ENCODE data around the gene VTI1A.
A peak's percentile ranks its signal among the peaks of the same experiment; 100 is the strongest.

The VTI1A gene

GRCh38 chr10:112811741-112812551 is 364.9 kb downstream of the VTI1A start:
- DNase-seq (ENCODE audit: low read depth): peak; percentile 82

- DNase-seq (ENCODE audit: low read depth): no peak
Measured at GRCh38 chr10:112812586-112812985, 365.6 kb downstream of the VTI1A start.

DNA sequence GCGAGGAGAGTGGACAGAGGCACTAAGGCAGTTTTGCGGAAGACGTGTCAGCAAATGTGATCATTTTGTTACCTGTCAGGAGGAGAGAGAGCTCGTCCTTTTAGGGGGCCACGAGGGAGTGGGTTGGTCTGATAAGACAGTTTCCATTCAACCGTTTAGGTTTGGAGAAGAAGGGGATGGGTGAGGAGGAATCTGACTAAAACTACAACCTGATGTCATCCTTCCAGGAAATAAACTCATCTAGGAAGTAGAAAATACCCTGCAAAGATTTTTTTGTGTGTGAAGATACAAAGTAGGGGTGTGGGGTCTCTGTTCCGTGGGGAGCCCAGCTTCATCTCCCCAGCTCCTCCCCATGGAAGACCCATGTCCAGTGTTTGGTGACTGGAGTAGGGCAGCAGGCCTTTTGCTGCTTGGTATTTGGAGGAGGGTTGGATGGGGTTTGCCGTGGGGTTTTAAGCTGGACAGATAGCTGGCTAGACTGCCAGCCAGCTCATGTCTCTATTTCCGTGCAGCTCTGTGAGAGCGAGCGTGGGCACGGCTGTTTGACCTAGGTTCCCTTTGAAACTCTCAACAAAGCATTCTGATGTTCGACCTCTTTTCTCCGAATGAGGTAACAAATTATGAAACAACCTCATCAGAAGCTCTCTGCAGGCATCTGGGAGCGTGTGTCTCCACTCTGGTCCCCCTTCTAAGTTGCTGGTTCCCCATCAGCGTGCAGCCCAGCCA is 367.0 kb downstream of the VTI1A start:
- DNase-seq (ENCODE audit: low read depth): no peak

GRCh38 chr10:112815269-112816032 is 368.4 kb downstream of the VTI1A start:
- DNase-seq (ENCODE audit: low read depth): peak; percentile 33

- DNase-seq (ENCODE audit: low read depth): no peak
Measured at GRCh38 chr10:112816033-112816430, 369.0 kb downstream of the VTI1A start.

GRCh38 chr10:112816891-112817290 is 369.9 kb downstream of the VTI1A start:
- no peak for DNase-seq (ENCODE audit: low read depth)

DNA sequence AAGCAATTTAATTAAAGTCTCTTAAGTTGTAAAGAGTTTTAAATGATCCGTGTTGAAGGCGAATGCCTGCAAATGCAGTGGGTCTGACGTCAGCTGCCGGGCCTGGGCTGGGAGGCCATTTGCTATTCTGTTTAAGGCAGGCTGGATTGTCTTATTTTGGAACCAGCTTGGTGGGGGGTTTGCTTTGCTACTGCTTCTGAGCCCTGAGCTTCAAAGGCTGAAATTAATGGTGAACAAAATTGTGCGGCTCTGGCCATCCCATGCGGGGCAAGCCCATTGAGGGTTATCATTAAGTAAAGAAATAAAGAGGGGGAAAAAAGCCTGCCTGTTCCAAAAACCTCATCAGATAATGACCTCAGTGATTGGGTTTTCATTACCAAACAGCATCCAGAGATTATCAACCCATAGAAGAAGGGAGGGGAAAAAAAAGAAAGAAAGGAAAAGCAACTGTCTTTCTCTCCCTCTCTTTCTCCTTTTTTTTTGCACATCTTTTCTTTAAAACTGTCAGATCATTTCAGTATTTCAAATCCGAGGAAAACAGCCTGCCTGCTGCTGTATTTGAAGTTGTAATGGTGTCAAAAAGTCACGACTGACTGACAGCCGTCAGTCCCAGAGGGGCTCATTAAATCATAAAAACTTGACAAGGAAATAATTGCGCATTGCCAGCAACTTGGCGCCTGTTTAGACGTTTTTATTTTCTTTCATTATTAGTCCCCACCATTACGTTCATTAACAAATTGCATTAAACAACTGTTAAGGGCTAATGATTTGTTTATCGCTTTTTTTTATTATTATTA is 371.2 kb downstream of the VTI1A start:
- no peak for DNase-seq (ENCODE audit: low read depth)

- no peak for DNase-seq (ENCODE audit: low read depth)
Measured at GRCh38 chr10:112819231-112819630, 372.2 kb downstream of the VTI1A start.

GRCh38 chr10:112820320-112820719 is 373.3 kb downstream of the VTI1A start:
- no peak for DNase-seq (ENCODE audit: low read depth)

DNA sequence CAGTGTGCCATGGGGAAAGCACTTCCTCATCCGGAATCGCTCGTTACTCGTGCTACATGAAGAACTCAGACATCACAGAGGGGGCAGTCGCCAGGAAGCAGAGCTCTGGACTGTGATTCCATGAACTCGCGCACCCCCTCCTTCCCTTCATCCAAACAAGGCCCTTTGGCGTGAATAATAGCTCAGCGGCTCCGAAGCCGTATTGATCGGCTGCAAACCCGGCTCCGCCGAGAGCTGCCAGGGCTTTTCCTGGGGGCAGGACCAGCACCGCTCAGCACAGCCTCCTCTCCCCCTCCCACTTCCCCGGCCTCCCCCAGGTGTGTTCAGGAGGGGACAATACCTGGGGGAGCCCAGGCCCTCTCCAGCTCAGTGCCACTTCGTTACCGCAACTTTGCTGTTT is 374.0 kb downstream of the VTI1A start:
- DNase-seq (ENCODE audit: low read depth): no peak

DNA sequence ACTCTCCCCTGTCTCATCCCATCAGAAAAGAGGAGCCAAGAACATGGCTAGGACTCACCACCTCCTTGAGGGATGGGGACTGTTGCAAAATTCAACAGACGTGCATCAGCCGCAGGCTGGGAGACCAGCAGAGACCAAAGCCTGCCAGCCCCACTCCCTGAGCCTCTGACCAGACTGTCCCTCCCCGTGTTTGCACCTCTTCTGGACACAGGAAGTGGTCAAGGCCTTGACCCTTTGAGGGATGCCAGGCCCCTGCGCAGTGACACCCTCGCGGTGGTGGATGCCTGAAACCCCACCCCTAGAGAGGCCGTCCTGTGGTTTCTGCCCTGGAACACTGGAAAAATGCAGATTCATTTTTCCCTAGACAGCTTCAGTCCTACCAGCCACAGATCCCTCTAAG is 374.6 kb downstream of the VTI1A start:
- no peak for DNase-seq (ENCODE audit: low read depth)

GRCh38 chr10:112823007-112823406 is 376.0 kb downstream of the VTI1A start:
- DNase-seq (ENCODE audit: low read depth): no peak

GRCh38 chr10:112823604-112824003 is 376.6 kb downstream of the VTI1A start:
- DNase-seq (ENCODE audit: low read depth): no peak

DNA sequence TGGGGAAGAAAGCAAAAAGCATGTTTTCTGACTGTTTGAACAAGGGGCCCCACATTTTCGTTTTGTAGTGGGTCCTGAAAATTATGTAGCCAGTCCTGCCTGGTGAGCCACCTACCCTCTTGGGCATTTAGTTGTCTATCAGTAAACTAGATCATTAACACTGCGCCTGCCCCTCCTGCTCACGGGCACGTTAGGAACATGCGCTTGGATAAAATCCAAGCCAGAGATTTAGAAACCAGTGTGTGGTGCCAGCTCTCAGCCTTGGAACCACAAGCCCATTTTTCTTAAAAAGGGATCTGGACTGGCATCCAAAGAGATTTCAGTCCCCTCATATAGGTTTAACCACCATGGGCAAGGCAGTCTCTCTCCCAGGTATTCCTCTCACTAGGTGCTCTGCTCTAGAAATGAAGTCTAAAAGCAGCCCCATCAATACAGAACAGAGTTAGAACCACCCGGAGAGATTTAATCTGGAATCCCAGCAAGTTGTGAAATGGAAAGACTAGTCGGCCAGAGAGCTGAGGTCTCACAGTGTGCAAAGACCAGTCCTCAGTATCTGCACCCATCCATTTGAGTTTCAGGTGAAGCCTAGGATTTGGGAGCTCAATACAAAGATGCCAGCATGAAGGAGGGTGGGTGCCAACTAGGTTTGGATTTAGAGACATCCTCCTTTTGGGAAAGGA is 379.1 kb downstream of the VTI1A start:
- DNase-seq (ENCODE audit: low read depth): no peak

DNA sequence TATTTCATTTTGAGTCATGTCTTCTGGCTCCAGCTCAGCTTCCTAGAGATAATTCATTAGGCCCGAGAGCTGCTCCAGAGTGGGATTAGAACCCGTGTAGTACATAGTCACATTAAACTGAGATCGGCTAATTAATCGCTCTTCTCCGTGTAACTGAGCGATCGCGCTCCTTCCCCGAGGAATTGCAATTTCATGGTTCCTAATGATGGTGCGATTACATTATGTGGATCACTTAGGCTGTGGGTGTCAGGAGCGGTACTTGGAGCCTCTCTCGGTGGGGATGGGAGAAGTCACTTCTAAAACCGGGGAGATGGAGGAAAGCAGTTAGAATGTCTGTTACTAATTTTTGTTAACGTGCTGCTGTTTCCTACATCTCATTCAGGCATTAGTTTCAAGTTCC is 380.1 kb downstream of the VTI1A start:
- DNase-seq (ENCODE audit: low read depth): no peak

GRCh38 chr10:112827951-112828350 is 380.9 kb downstream of the VTI1A start:
- no peak for DNase-seq (ENCODE audit: low read depth)

DNA sequence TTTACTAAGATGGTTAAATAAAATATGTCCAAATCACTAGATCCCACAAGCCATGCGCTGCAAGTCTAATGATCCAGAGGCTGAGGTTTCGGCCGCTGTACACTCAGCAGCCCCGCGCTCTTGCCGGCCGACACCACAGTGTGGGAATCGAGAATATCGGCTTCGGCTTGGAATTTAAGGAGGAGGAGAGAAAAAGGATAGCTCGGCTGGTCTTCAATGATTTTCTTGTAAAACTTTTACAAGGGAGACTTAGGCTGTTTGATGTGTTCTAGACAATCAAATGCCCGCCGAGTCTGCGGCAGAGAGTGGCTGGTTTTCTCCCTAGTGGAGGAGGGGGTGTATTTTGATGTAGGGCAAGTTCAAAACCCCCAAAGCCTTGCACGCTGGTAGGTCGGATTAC is 384.8 kb downstream of the VTI1A start:
- no peak for DNase-seq (ENCODE audit: low read depth)

DNA sequence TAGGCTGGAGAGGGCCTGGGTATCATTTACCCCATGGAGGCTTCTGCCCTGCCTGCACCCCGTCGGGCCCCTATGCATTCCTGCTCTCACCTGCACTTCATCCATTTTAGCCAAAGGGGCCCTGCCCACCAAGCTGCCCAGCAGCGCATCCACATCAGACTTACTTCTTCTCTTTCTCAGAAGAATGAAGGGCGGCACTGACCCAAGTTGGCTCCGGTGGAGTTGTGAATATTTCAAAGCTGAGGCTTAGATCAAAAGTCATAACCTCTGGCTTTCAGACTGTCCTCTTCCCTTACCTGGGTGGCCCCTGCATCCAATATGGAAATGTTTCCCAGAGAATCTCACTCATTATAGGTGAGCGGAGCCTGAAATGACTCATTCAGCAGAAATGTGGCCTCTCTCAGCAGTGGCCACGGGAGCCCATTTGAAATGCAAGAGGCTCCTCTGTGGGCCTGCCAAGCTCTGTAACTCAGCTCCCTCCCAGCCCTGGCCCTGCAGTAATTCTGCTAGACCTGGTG is 385.4 kb downstream of the VTI1A start:
- DNase-seq (ENCODE audit: low read depth): no peak

DNA sequence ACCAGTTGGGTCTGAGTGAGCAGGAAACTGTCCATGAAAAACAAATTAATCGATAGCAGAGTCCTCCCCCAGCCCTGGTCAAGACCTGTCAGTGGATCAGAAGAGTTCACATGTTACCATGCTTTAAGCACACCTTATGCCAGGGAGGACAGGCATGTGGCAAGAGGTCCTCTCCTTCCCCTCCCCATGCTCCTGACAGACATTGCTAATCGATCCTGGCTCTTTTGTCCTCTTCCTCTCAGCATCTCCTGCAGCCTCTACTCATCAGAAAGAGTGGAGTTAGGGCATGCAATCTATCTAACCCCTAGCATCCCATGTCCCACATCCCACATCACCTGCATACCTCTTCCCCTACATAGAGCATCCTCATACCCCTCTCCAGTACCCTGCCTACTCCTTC is 385.9 kb downstream of the VTI1A start:
- no peak for DNase-seq (ENCODE audit: low read depth)

- DNase-seq (ENCODE audit: low read depth): no peak
Measured at GRCh38 chr10:112834751-112835181, 387.8 kb downstream of the VTI1A start.

DNA sequence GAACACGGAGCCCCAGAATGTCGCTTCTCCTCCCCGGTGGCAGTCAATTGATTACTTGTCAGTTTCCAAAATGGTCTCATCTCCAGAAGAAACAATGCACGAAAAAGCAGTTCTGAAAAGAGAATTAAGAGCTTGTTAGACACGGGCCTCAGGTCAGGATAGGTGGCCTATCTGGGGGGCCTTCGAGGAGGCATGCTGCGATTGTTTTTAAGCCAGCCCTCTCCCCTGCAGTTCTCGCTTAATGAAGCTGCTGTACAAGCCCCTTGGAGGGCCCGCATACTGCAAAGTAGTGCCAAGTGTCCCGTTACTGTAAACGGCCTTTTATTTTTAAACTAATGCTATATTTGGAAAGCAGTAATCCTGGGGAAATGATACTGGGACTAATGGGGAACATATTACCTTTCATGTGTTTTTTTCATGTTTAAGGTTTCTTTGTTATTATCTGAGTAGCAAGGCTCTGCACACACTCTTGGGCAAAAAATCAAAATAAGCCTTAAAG is 388.3 kb downstream of the VTI1A start:
- no peak for DNase-seq (ENCODE audit: low read depth)

Measured in HS-5 (cell line).